Fibroblast of pulmonary artery (primary cell): Measurements from ENCODE around the gene ZNF232.
A peak's percentile ranks its signal among the peaks of the same experiment; 100 is the strongest.
"Not testable (repeated sequence)": the region's sequence is repeated elsewhere in the genome, so short reads cannot be mapped to it uniquely, and the experiment has no call there.

Experiments
- DNase-seq: peaks from one replicate; pipeline ENCODE4 v3.0.0-alpha.2; 2010; ENCODE audit warnings: low read depth
- H3K4me3 ChIP-seq: replicated peaks from 2 replicates; pipeline ENCODE4 v1.5.1; 2011; ENCODE audit warnings: low read depth, mild to moderate bottlenecking, control low read depth, low read length, moderate library complexity
- CTCF ChIP-seq: IDR thresholded peaks from 2 replicates; pipeline ENCODE4 v1.5.1; 2011; ENCODE audit warnings: mild to moderate bottlenecking, control low read depth, low read length, inconsistent platforms; ENCODE audit errors: missing control alignments

Gene ZNF232

DNA sequence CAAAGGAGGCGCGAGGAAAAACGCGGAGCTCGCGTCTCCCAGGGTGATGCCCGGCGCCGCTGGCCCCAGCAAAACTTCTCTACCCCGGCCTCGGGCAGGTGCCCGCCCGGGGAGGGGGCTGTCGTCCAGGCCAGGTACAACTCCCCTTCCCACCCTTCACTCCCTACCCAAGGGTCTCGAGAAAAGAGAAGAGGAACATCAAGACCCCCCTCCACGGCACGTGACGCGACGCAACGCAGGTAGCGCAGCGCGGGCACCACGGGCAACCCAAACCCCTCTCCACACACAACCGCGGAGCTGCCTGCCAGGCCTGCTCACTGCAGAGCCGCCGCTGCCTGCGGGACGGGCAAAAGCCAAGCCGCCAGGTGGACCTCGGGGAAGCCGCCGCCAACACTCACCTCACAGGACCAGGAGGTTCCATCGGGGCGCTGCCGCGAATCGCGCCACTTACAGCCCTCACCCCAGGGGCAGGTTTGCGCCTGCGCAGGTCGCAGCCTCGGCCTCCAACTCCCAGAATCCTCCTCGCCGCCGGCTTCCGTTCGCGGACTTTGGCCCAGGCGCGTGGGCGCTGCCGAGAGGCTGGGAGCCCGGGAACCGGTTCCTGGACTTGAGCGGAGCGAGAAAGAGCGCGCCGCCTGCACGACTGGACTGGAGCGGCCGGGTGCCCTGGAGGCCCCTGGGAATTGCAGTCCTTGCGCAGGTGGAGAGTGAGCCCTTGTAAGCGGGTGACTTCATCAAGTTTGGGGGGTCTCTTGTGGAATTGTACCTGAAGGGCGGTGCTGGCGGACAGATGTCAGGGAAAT lies at the start of gene ZNF232:
ZNF232 (minus strand) TSS at position 477 of the 803 bp plus-strand sequence; CDS start at position 421, 56 bp downstream.
- H3K4me3 ChIP-seq = peak within 1 kb of the TSS; percentile 87
- no peak for TF ChIP-seq CTCF
- peak; percentile 94 for DNase-seq

DNA sequence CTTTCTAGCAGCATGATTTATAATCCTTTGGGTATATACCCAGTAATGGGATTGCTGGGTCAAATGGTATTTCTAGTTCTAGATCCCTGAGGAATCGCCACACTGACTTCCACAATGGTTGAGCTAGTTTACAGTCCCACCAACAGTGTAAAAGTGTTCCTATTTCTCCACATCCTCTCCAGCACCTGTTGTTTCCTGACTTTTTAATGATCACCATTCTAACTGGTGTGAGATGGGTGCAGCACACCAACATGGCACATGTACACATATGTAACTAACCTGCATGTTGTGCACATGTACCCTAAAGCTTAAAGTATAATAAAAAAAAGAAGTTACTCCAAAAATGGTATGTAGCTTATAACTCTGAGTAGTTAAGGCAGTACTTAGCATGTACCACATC lies 49.0 kb upstream of the ZNF232 start:
- not testable (repeated sequence) for DNase-seq, H3K4me3 ChIP-seq

GRCh38 chr17:5146122-5146521 lies 34.4 kb upstream of the ZNF232 start:
- H3K4me3 ChIP-seq, DNase-seq: not testable (repeated sequence)

GRCh38 chr17:5142877-5143276 lies 31.2 kb upstream of the ZNF232 start:
- DNase-seq, H3K4me3 ChIP-seq: not testable (repeated sequence)

DNA sequence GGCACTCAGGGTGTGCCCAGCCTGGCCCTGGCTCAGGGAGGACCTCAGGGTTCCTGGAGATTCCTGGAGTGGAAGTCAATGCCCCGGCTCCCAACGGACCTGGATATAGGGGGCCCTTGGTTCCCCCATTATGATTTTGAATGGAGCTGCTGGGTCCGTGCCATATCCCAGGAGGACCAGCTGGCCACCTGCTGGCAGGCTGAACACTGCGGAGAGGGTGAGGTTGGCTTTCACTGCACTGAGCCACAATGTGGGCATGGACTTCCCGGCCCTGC lies 27.7 kb upstream of the ZNF232 start:
- H3K4me3 ChIP-seq = no peak overlapping the region
- DNase-seq = no peak
- no peak for TF ChIP-seq CTCF

- no peak overlapping the region for H3K4me3 ChIP-seq
- DNase-seq = no peak
- no peak for TF ChIP-seq CTCF
Observed at GRCh38 chr17:5138616-5139457, 27.2 kb upstream of the ZNF232 start.

DNA sequence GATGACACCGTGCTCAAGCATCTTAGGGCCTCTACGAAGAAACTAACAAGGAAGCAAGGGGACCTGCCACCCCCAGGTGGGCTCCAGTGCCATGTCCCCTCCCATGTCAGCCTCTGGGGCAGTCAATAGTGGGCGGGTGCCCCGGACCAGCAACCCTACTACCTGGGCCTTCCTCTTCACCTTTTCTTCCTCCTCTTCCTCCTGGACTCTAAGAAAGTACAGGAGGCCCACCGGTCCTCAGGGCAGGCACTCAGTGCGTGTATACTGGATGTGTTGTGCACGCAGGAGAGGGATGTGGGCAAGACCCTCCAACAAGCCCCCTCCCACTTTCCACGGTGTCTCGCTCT lies 26.5 kb upstream of the ZNF232 start:
- H3K4me3 ChIP-seq, DNase-seq: not testable (repeated sequence)

DNA sequence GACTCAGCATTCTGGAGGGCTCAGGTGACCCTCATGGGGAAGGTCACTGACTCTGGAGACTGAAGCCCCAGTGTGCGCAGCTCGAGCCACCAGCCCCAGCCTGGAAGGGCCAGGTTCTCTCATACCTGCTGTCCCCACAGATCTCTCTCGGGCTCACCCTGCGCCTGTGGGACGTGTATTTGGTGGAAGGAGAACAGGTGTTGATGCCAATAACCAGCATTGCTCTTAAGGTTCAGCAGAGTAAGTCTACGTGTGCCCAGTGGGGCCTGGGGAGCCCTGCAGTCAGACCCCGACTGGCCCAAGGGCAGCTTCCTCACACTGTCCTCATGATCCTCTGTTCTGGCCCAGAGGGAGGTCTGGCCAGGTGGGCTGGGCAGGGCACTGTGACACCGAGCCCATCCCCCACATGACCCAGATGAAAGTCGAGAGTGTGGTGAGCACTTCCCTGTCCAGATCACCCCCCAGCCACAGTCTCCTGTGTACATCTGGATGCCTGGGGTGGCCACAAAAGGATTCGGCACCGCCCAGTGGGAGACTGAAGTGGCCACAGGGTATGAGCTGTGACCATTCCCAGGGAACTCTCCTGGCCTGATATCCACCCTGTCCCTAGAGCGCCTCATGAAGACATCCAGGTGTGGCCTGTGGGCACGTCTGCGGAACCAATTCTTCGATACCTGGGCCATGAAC lies 26.0 kb upstream of the ZNF232 start:
- not testable (repeated sequence) for DNase-seq, H3K4me3 ChIP-seq

DNA sequence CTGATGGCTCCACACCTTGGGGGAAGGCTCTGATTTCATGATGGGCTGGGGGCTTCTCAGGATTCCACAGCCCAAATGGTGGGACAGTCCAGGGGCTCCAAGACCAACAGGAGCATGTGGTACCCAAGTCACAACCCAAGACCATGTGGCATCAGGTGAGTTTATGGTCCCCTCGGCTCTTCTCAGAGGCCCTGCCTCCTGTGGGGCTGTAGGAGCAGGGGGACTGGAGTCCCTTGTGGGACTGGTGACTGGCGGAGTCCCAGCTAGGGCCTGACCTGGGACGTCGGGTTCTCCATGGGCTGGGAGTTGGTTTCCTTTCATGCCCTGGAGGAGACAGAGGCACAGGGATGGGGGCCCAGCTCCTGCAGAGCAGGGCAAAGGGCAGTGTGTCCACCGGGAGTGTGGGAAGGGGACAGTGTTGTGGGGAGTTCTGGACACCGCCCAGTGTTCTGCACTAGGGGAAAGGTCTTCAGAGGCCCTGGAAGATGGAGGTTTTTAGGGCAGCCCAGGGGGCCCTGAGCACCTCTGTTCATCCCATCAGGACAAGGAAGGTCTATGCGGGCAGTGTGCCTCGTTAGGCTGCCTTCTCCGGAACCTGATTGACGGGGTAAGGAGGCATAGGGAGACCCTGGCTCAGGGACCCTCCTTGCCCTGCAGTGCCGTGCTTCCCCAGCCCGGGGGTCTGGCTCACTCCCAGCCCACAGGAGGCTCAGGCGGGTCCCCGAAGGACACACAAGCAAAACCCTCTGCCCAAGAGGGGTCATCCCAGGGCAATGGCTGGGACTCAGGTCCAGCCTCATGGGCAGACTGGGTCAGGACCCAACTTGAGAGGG lies 25.1 kb upstream of the ZNF232 start:
- not testable (repeated sequence) for DNase-seq, H3K4me3 ChIP-seq
